CD14-positive monocyte (primary cell): ENCODE results near the gene FCGBP. TPM values are rescaled to one million over a fixed set of nuclear protein-coding genes. Genes with fewer than 3 reads are reported as not detected.

Experiments used
- DNase-seq, 3 donors: peaks; one replicate each; pipeline ENCODE4 v3.0.0-alpha.2; 2011 to 2022
- H2AFZ ChIP-seq: 2 replicates; pipeline ENCODE4 v1.6.0; 2012; ENCODE audit warnings: mild to moderate bottlenecking, low read depth, low read length, inconsistent platforms; ENCODE audit not compliant: insufficient read depth, poor library complexity, severe bottlenecking
- H3K27ac ChIP-seq, 2 donors: 1 replicate in 1 of 2; 2 replicates in 1 of 2; pipeline ENCODE4 v1.5.1; 2012 to 2013; ENCODE audit warnings: low read length in 2 of 2, control low read depth in 1 of 2, inconsistent platforms in 1 of 2, low read depth in 1 of 2, mild to moderate bottlenecking in 1 of 2
- H3K27me3 ChIP-seq, 2 donors: one replicate each; pipeline versions ENCODE4 v1.6.0 to v1.6.1; 2011 to 2013; ENCODE audit warnings: low read length in 2 of 2; ENCODE audit not compliant: control insufficient read depth in 2 of 2, insufficient read depth in 2 of 2
- H3K36me3 ChIP-seq, 2 donors: replicated peaks in 1 of 2; 1 replicate in 1 of 2; 2 replicates in 1 of 2; pipeline versions ENCODE4 v1.5.1 to v1.6.1; 2012 to 2013; ENCODE audit warnings: low read length in 2 of 2, control low read depth in 1 of 2, inconsistent platforms in 1 of 2, mild to moderate bottlenecking in 1 of 2; ENCODE audit not compliant: insufficient read depth in 2 of 2, control insufficient read depth in 1 of 2
- H3K4me1 ChIP-seq, 2 donors: 1 replicate in 1 of 2; 2 replicates in 1 of 2; pipeline versions ENCODE4 v1.5.1 to v1.6.1; 2012 to 2013; ENCODE audit warnings: low read length in 2 of 2, control low read depth in 1 of 2, inconsistent platforms in 1 of 2, mild to moderate bottlenecking in 1 of 2, moderate library complexity in 1 of 2; ENCODE audit not compliant: insufficient read depth in 2 of 2, control insufficient read depth in 1 of 2
- H3K4me2 ChIP-seq: replicated peaks from 2 replicates; pipeline ENCODE3; 2012; ENCODE audit warnings: low read length, moderate library complexity, mild to moderate bottlenecking; ENCODE audit not compliant: poor library complexity, severe bottlenecking; ENCODE audit errors: extremely low read depth
- H3K4me3 ChIP-seq, 3 experiments: fragments of 200-600 bp in 1 of 3; sonication (generic) in 1 of 3; replicated peaks in 1 of 3; 1 replicate in 2 of 3; 2 replicates in 1 of 3; pipeline ENCODE4 v1.5.1; 2011 to 2013; ENCODE audit warnings: low read length in 3 of 3, mild to moderate bottlenecking in 3 of 3, control low read depth in 2 of 3, low read depth in 2 of 3, inconsistent platforms in 1 of 3, moderate library complexity in 1 of 3
- H3K79me2 ChIP-seq: 2 replicates; pipeline ENCODE4 v1.6.0; 2012; ENCODE audit warnings: mild to moderate bottlenecking, control low read depth, inconsistent platforms, low read length, moderate library complexity; ENCODE audit not compliant: insufficient read depth
- H3K9ac ChIP-seq: 2 replicates; pipeline ENCODE4 v1.6.0; 2017; ENCODE audit warnings: low read length, mild to moderate bottlenecking; ENCODE audit not compliant: insufficient read depth, poor library complexity, severe bottlenecking
- H3K9me3 ChIP-seq, 2 donors: replicated peaks in 1 of 2; 1 replicate in 1 of 2; 2 replicates in 1 of 2; pipeline versions ENCODE4 v1.5.1 to v1.6.1; 2012 to 2013; ENCODE audit warnings: low read length in 2 of 2, control low read depth in 1 of 2; ENCODE audit not compliant: control insufficient read depth in 1 of 2, insufficient read depth in 1 of 2
- H4K20me1 ChIP-seq: 2 replicates; pipeline ENCODE4 v1.6.0; 2012; ENCODE audit warnings: mild to moderate bottlenecking, low read length, control low read depth, moderate library complexity; ENCODE audit not compliant: insufficient read depth
- H3K27ac Mint-ChIP-seq, 7 donors: one replicate each; pipeline ENCODE4 v1.8.0; 2020; ENCODE audit warnings: mild to moderate bottlenecking in 7 of 7, mixed read lengths in 7 of 7, moderate library complexity in 6 of 7, inconsistent platforms in 2 of 7
- H3K27me3 Mint-ChIP-seq, 3 donors: one replicate each; pipeline ENCODE4 v1.8.0; 2021 to 2022; ENCODE audit warnings: low read depth in 3 of 3, mild to moderate bottlenecking in 3 of 3, mixed read lengths in 3 of 3, moderate library complexity in 3 of 3, inconsistent platforms in 1 of 3
- H3K36me3 Mint-ChIP-seq, 2 donors: one replicate each; pipeline ENCODE4 v1.8.0; 2020; ENCODE audit warnings: mixed read lengths in 2 of 2, inconsistent platforms in 1 of 2, mild to moderate bottlenecking in 1 of 2
- H3K4me1 Mint-ChIP-seq: one replicate; pipeline ENCODE4 v1.8.0; 2020; ENCODE audit warnings: mild to moderate bottlenecking, mixed read lengths
- H3K4me3 Mint-ChIP-seq, 2 donors: one replicate each; pipeline ENCODE4 v1.8.0; 2020; ENCODE audit warnings: mild to moderate bottlenecking in 2 of 2, mixed read lengths in 2 of 2, moderate library complexity in 1 of 2
- H3K9me3 Mint-ChIP-seq, 7 donors: one replicate each; pipeline ENCODE4 v1.8.0; 2020 to 2022; ENCODE audit warnings: mixed read lengths in 7 of 7, mild to moderate bottlenecking in 6 of 7, moderate library complexity in 6 of 7, inconsistent platforms in 2 of 7
- CTCF ChIP-seq: fragments of 200-600 bp; IDR thresholded peaks from one replicate; pipeline ENCODE4 v1.8.0; 2022; ENCODE audit warnings: antibody characterized with exemption, mild to moderate bottlenecking
- WGBS: methylation state at CpG from one replicate; pipeline ENCODE4 v1.1.5; 2013; ENCODE audit warnings: missing lambda C conversion rate; ENCODE audit not compliant: insufficient coverage; 5-methylcytosine and 5-hydroxymethylcytosine counted together
- intact Hi-C, 2 donors: fragments of 100-400 bp; cut with micrococcal nuclease; formaldehyde crosslinking; loops; one replicate each; pipeline versions ENCODE4 v1.15.0 to v1.15.1; 2023
- polyA plus RNA-seq, 3 donors: library from polyadenylated mRNA; depleted of rRNA in 1 of 3; unstranded in 2 of 3; stranded (reverse) in 1 of 3; fragments of 300-500 nt in 2 of 3; fragments of >200 nt in 1 of 3; fragmentation: Illumina TruSeq in 2 of 3; gene quantifications; 1 replicate in 2 of 3; 2 replicates in 1 of 3; pipeline ENCODE4 v1.2.3, GENCODE V29; 2012 to 2021

The FCGBP gene
- polyA plus RNA-seq, 3 donors = 0.07 to 0.29 TPM; not detected in 1

GRCh38 chr19:39926170-39926760, 8.2 kb downstream of the FCGBP start:
- Histone ChIP-seq H3K4me3 (no peak overlapping the region), H3K79me2 (no peaks in the 10 kb centered on the region), H3K4me1 (peaks cover 3 to 8% of the 10 kb centered on the region in 2 donors), H3K27me3 (peaks cover 18 to 56% of the 10 kb centered on the region in 2 donors), H3K36me3 (no peaks in the 10 kb centered on the region), H2AFZ (no peak overlapping the region), H4K20me1 (no peaks in the 10 kb centered on the region), H3K4me2 (no peak overlapping the region), H3K9ac (no peak overlapping the region), H3K9me3 (no peaks in the 10 kb centered on the region), H3K27ac (no peak overlapping the region)
- 80% methylated on average over 1 of the region's 8 CpGs for WGBS
- Mint-ChIP-seq H3K4me3 (peak overlapping the region in 1 of 2 donors; percentile 56), H3K27me3 (peaks cover 62 to 96% (median 78%) of the 10 kb centered on the region in 3 donors), H3K9me3 (peaks cover 0 to 11% (median 5%) of the 10 kb centered on the region in 7 donors), H3K27ac (no peak overlapping the region), H3K4me1 (peaks cover 5% of the 10 kb centered on the region), H3K36me3 (peaks cover 0 to 4% of the 10 kb centered on the region in 2 donors)
- DNase-seq = no peak
- intact Hi-C loops = loop anchor here in 1 of 2 donors (5.0 kb wide), 1 partner anchor 36 kb away; no protein-coding TSS in a partner anchor
- no peak for TF ChIP-seq CTCF

- no peak for DNase-seq
- no peak overlapping the region for H3K4me2 ChIP-seq
- 75% methylated on average over 3 of the region's 5 CpGs for WGBS
- peaks cover 3 to 8% of the 10 kb centered on the region in 2 donors for H3K4me1 ChIP-seq
- no peak overlapping the region for H3K4me3 ChIP-seq
- H3K36me3 Mint-ChIP-seq = peaks cover 0 to 4% of the 10 kb centered on the region in 2 donors
- peaks cover 58 to 96% (median 67%) of the 10 kb centered on the region in 3 donors for H3K27me3 Mint-ChIP-seq
- peaks cover 12 to 46% of the 10 kb centered on the region in 2 donors for H3K27me3 ChIP-seq
- peaks cover 0 to under 1% of the 10 kb centered on the region in 2 donors for H3K9me3 ChIP-seq
- no peak overlapping the region for H3K9ac ChIP-seq
- no peaks in the 10 kb centered on the region for H3K79me2 ChIP-seq
- peaks cover 0 to 10% (median 5%) of the 10 kb centered on the region in 7 donors for H3K9me3 Mint-ChIP-seq
- no peak for TF ChIP-seq CTCF
- H3K4me3 Mint-ChIP-seq = peak overlapping the region in 1 of 2 donors; percentile 56
- no peaks in the 10 kb centered on the region for H3K36me3 ChIP-seq
- intact Hi-C loops = loop anchor here in 1 of 2 donors (5.0 kb wide), 1 partner anchor 37 kb away; no protein-coding TSS in a partner anchor
- H3K4me1 Mint-ChIP-seq = peaks cover 5% of the 10 kb centered on the region
- H3K27ac Mint-ChIP-seq = no peak overlapping the region
- H3K27ac ChIP-seq = no peak overlapping the region
- no peak overlapping the region for H2AFZ ChIP-seq
- no peaks in the 10 kb centered on the region for H4K20me1 ChIP-seq
Measured at GRCh38 chr19:39924952-39925351, 9.5 kb downstream of the FCGBP start.
